Activated CD8-positive, alpha-beta memory T cell treated with anti-CD3 and anti-CD28 coated beads, Interleukin-2, amount 50 U/mL, for 4 hours (primary cell): ENCODE measurements around the gene GNB1L.

Experiments
- DNase-seq: peaks from one replicate; pipeline ENCODE4 v3.0.0-alpha.2; 2020

GNB1L gene

GRCh38 chr22:19758896-19759426 lies 95.7 kb downstream of the GNB1L start:
- DNase-seq: no peak

GRCh38 chr22:19757985-19758895 lies 96.4 kb downstream of the GNB1L start:
- no peak for DNase-seq

- DNase-seq: no peak
Measured at GRCh38 chr22:19757140-19757984, 97.3 kb downstream of the GNB1L start.

GRCh38 chr22:19756288-19757128 lies 98.2 kb downstream of the GNB1L start:
- DNase-seq: peak; percentile 64

GRCh38 chr22:19755722-19756287 lies 98.9 kb downstream of the GNB1L start:
- DNase-seq: no peak

- no peak for DNase-seq
Measured at GRCh38 chr22:19755145-19755710, 99.4 kb downstream of the GNB1L start.

- DNase-seq: no peak
Measured at GRCh38 chr22:19754701-19755144, 100.0 kb downstream of the GNB1L start.

GRCh38 chr22:19753996-19754700 lies 100.5 kb downstream of the GNB1L start:
- no peak for DNase-seq

- DNase-seq: no peak
Measured at GRCh38 chr22:19753090-19753842, 101.4 kb downstream of the GNB1L start.

- DNase-seq: no peak
Measured at GRCh38 chr22:19751497-19752245, 103.0 kb downstream of the GNB1L start.

GRCh38 chr22:19750507-19751490 lies 103.9 kb downstream of the GNB1L start:
- DNase-seq: no peak

- no peak for DNase-seq
Measured at GRCh38 chr22:19749876-19750275, 104.8 kb downstream of the GNB1L start.

- DNase-seq: no peak
Measured at GRCh38 chr22:19748991-19749664, 105.5 kb downstream of the GNB1L start.

GRCh38 chr22:19748139-19748538 lies 106.5 kb downstream of the GNB1L start:
- no peak for DNase-seq

GRCh38 chr22:19747551-19747950 lies 107.1 kb downstream of the GNB1L start:
- DNase-seq: no peak

- DNase-seq: no peak
Measured at GRCh38 chr22:19746726-19747125, 107.9 kb downstream of the GNB1L start.
